Measurements from ENCODE around the gene RNF225. TPM values are rescaled to one million over a fixed set of nuclear protein-coding genes. Genes with fewer than 3 reads are reported as not detected.
A peak's percentile ranks its signal among the peaks of the same experiment; 100 is the strongest.

RNF225 gene
- total and polyA plus RNA-seq, 2 of the 13 experiments (the other 11 are each of a cell fraction or from before 2014, with no cell fraction given) = not detected

GRCh38 chr19:58386576-58387337 is 8.7 kb upstream of the RNF225 start, which contains the start of gene RPS5 (continued):
- TF ChIP-seq ZSCAN9 (CRISPR knock-in tag; IDR thresholded peaks at IDR 0.05; ENCODE audit: borderline replicate concordance) (peak; percentile 18; the same call in 1 of the 2 replicates), MNT (IDR thresholded peaks at IDR 0.05) (peak; percentile 73), KLF12 (CRISPR knock-in tag; IDR thresholded peaks at IDR 0.05; ENCODE audit: borderline replicate concordance) (peak; percentile 46; the same call in 1 of the 2 replicates), SIN3B (IDR thresholded peaks at IDR 0.05; ENCODE audit: low read length) (no peak), ZNF326 (CRISPR knock-in tag; IDR thresholded peaks at IDR 0.05; ENCODE audit: borderline replicate concordance) (no peak), NFKBIZ (CRISPR knock-in tag; IDR thresholded peaks at IDR 0.05) (no peak), ZNF724P (CRISPR knock-in tag; IDR thresholded peaks at IDR 0.05; ENCODE audit: borderline replicate concordance) (0 out of 2 replicates have a peak, but pooled peaks have one; percentile 39), ATM (IDR thresholded peaks at IDR 0.05; ENCODE audit: borderline replicate concordance) (no peak), ZKSCAN8 (CRISPR knock-in tag; IDR thresholded peaks at IDR 0.05; ENCODE audit: borderline replicate concordance) (peak; percentile 59; the same call in 1 of the 2 replicates), RELA (CRISPR knock-in tag; IDR thresholded peaks at IDR 0.05) (no peak), ZNF556 (CRISPR knock-in tag; IDR thresholded peaks at IDR 0.05; ENCODE audit: borderline replicate concordance) (no peak; the same call in 1 of the 2 replicates), PITX1 (CRISPR knock-in tag; IDR thresholded peaks at IDR 0.05) (0 out of 2 replicates have a peak, but pooled peaks have one; percentile 47), ZBTB34 (CRISPR knock-in tag; IDR thresholded peaks at IDR 0.05) (no peak), ZNF616 (CRISPR knock-in tag; IDR thresholded peaks at IDR 0.05; ENCODE audit: low read depth) (peak; percentile 67), TOE1 (CRISPR knock-in tag; IDR thresholded peaks at IDR 0.05) (no peak), SMAD1 (CRISPR knock-in tag; IDR thresholded peaks at IDR 0.05; ENCODE audit: borderline replicate concordance, low read depth) (no peak), HDAC2 (CRISPR knock-in tag; IDR thresholded peaks at IDR 0.05) (peak; percentile 36; the same call in 1 of the 2 replicates), ARNT2 (CRISPR knock-in tag; IDR thresholded peaks at IDR 0.05; ENCODE audit: low read depth) (peak; percentile 76), ZNF136 (CRISPR knock-in tag; IDR thresholded peaks at IDR 0.05; ENCODE audit: low read depth) (no peak), KLF11 (CRISPR knock-in tag; IDR thresholded peaks at IDR 0.05) (no peak; the same call in 1 of the 2 replicates), SMYD3 (CRISPR knock-in tag; IDR thresholded peaks at IDR 0.05) (no peak), TEF (CRISPR knock-in tag; IDR thresholded peaks at IDR 0.05) (no peak), ZNF879 (CRISPR knock-in tag; IDR thresholded peaks at IDR 0.05) (no peak), ZNF670 (CRISPR knock-in tag; IDR thresholded peaks at IDR 0.05; ENCODE audit: borderline replicate concordance) (no peak), ZXDC (CRISPR knock-in tag; IDR thresholded peaks at IDR 0.05) (peak; percentile 70)
